HL-60/S4 treated with retinoic acid at 250 ng/mL for 4 days and 3 days (cell line): Measurements from ENCODE around the gene CMTM2.

Experiments
- in situ Hi-C: fragments of 300-500 bp; cut with MboI; formaldehyde crosslinking; loops from 2 replicates; pipeline ENCODE4 v1.7.0; 2022; ENCODE audit warnings: low sequenced_read_pairs

The CMTM2 gene

GRCh38 chr16:66580605-66581209, 1.4 kb downstream of the CMTM2 start:
- in situ Hi-C loops, result loop anchor here (25.0 kb wide), 1 partner anchor 168 kb away; no protein-coding TSS in a partner anchor

GRCh38 chr16:66581246-66581952, 2.1 kb downstream of the CMTM2 start:
- in situ Hi-C loops, result loop anchor here (25.0 kb wide), 1 partner anchor 169 kb away; no protein-coding TSS in a partner anchor

GRCh38 chr16:66585481-66586239, 6.4 kb downstream of the CMTM2 start:
- in situ Hi-C loops, result loop anchor here (25.0 kb wide), 1 partner anchor 173 kb away; no protein-coding TSS in a partner anchor

- in situ Hi-C loops, result loop anchor here (25.0 kb wide), 1 partner anchor 176 kb away; no protein-coding TSS in a partner anchor
Observed at GRCh38 chr16:66587881-66588600, 8.8 kb downstream of the CMTM2 start.

GRCh38 chr16:66588981-66589713, 9.9 kb downstream of the CMTM2 start:
- in situ Hi-C loops, result loop anchor here (25.0 kb wide), 1 partner anchor 177 kb away; no protein-coding TSS in a partner anchor

GRCh38 chr16:66590322-66590721, 11.1 kb downstream of the CMTM2 start:
- in situ Hi-C loops, result loop anchor here (25.0 kb wide), 1 partner anchor 178 kb away; no protein-coding TSS in a partner anchor

- in situ Hi-C loops, result loop anchor here (25.0 kb wide), 1 partner anchor 179 kb away; no protein-coding TSS in a partner anchor
Observed at GRCh38 chr16:66591018-66591417, 11.8 kb downstream of the CMTM2 start.

- in situ Hi-C loops, result loop anchor here (25.0 kb wide), 1 partner anchor 180 kb away; no protein-coding TSS in a partner anchor
Observed at GRCh38 chr16:66592241-66592640, 13.0 kb downstream of the CMTM2 start.

GRCh38 chr16:66592814-66593213, 13.6 kb downstream of the CMTM2 start:
- in situ Hi-C loops, result loop anchor here (25.0 kb wide), 1 partner anchor 181 kb away; no protein-coding TSS in a partner anchor

- in situ Hi-C loops, result loop anchor here (25.0 kb wide), 1 partner anchor 182 kb away; no protein-coding TSS in a partner anchor
Observed at GRCh38 chr16:66594739-66595138, 15.5 kb downstream of the CMTM2 start.

- in situ Hi-C loops, result loop anchor here (25.0 kb wide), 1 partner anchor 184 kb away; no protein-coding TSS in a partner anchor
Observed at GRCh38 chr16:66596559-66596958, 17.3 kb downstream of the CMTM2 start.

GRCh38 chr16:66596986-66597848, 18.0 kb downstream of the CMTM2 start:
- in situ Hi-C loops, result loop anchor here (25.0 kb wide), 1 partner anchor 185 kb away; no protein-coding TSS in a partner anchor

- in situ Hi-C loops, result loop anchor here (25.0 kb wide), 1 partner anchor 186 kb away; no protein-coding TSS in a partner anchor
Observed at GRCh38 chr16:66598111-66598510, 18.8 kb downstream of the CMTM2 start.

GRCh38 chr16:66599726-66600125, 20.5 kb downstream of the CMTM2 start:
- in situ Hi-C loops, result loop anchor here (25.0 kb wide), 1 partner anchor 187 kb away; no protein-coding TSS in a partner anchor

- in situ Hi-C loops, result no loop called here
Observed at GRCh38 chr16:66600477-66600876, 21.2 kb downstream of the CMTM2 start.

GRCh38 chr16:66601471-66601870, 22.2 kb downstream of the CMTM2 start:
- in situ Hi-C loops, result no loop called here

GRCh38 chr16:66603537-66604375, 24.5 kb downstream of the CMTM2 start:
- in situ Hi-C loops, result no loop called here
